ENCODE data around the gene TARM1. TPM values are rescaled to one million over a fixed set of nuclear protein-coding genes. Genes with fewer than 3 reads are reported as not detected.
A peak's percentile ranks its signal among the peaks of the same experiment; 100 is the strongest.
"Not testable (repeated sequence)": the region's sequence is repeated elsewhere in the genome, so short reads cannot be mapped to it uniquely, and the experiment has no call there.

The TARM1 gene
- total RNA-seq, 1 donor from 2014 or later = not detected

- Histone ChIP-seq H3K4me3 (no peak overlapping the region), H3K4me1 (peaks cover 0 to 7% of the 10 kb centered on the region in 2 donors), H3K27ac (no peak overlapping the region), H3K36me3 (peaks cover 43 to 49% of the 10 kb centered on the region in 2 donors), H3K9me3 (no peaks in the 10 kb centered on the region), H3K27me3 (no peaks in the 10 kb centered on the region)
- intact Hi-C loops (cut with DNase I) = loop anchor here (10.0 kb wide), 1 partner anchor 359 kb away; the partner anchor contains the start of gene LENG9
- no peak for TF ChIP-seq CTCF (IDR thresholded peaks at IDR 0.05)
- no peak for DNase-seq (ENCODE audit: low spot score in 2 of 2)
Measured at GRCh38 chr19:54105796-54106195, 24.6 kb upstream of the TARM1 start.

- peak in 1 of 2 donors; percentile 16 for DNase-seq (ENCODE audit: low spot score in 2 of 2)
- intact Hi-C loops (cut with DNase I) = loop anchor here (5.0 to 10.0 kb wide), 3 partner anchors 238 to 908 kb away; partner anchors contain the start of genes LENG9 and MYADM
- no peak for TF ChIP-seq CTCF (IDR thresholded peaks at IDR 0.05)
- Histone ChIP-seq H3K9me3 (no peaks in the 10 kb centered on the region), H3K27me3 (no peaks in the 10 kb centered on the region), H3K4me3 (no peak overlapping the region), H3K36me3 (peaks cover 36 to 45% of the 10 kb centered on the region in 2 donors), H3K4me1 (peaks cover 0 to 7% of the 10 kb centered on the region in 2 donors), H3K27ac (no peak overlapping the region)
Measured at GRCh38 chr19:54104998-54105715, 24.0 kb upstream of the TARM1 start.

GRCh38 chr19:54102421-54103169 lies 21.4 kb upstream of the TARM1 start, which contains the start of gene NDUFA3:
NDUFA3 (plus strand) TSS chr19:54102855; CDS start chr19:54102879, 24 bp downstream.
- intact Hi-C loops (cut with DNase I) = loop anchor here (1.0 to 10.0 kb wide), 7 partner anchors 13 to 905 kb away; partner anchors contain the start of genes CNOT3, LENG1, LENG9 and MYADM
- no peaks in the 10 kb centered on the region for H3K9me3 ChIP-seq
- peaks cover 0 to 7% of the 10 kb centered on the region in 2 donors for H3K4me1 ChIP-seq
- H3K36me3 ChIP-seq = peaks cover 12 to 20% of the 10 kb centered on the region in 2 donors
- H3K27me3 ChIP-seq = no peaks in the 10 kb centered on the region
- no peak for TF ChIP-seq CTCF (IDR thresholded peaks at IDR 0.05)
- peak; percentile 97 to 99 for DNase-seq (ENCODE audit: low spot score in 2 of 2)
- H3K4me3 ChIP-seq = peak within 1 kb of the TSS; percentile 72 to 83
- H3K27ac ChIP-seq = peak within 1 kb of the TSS in 1 of 2 donors; percentile 67

- intact Hi-C loops (cut with DNase I) = loop anchor here (5.0 to 10.0 kb wide), 3 partner anchors 233 to 903 kb away; partner anchors contain the start of genes LENG9 and MYADM
- no peak within 1 kb of the TSS for H3K4me3 ChIP-seq
- peaks cover 5 to 12% of the 10 kb centered on the region in 2 donors for H3K4me1 ChIP-seq
- H3K27ac ChIP-seq = no peak within 1 kb of the TSS
- no peaks in the 10 kb centered on the region for H3K9me3 ChIP-seq
- peaks cover 0 to under 1% of the 10 kb centered on the region in 2 donors for H3K36me3 ChIP-seq
- DNase-seq (ENCODE audit: low spot score in 2 of 2) = peak in 1 of 2 donors; percentile 65
- peaks cover 4% of the 10 kb centered on the region for H3K27me3 ChIP-seq
- no peak for TF ChIP-seq CTCF (IDR thresholded peaks at IDR 0.05)
Measured at GRCh38 chr19:54100561-54100960, 19.4 kb upstream of the TARM1 start, which contains the start of gene OSCAR. OSCAR (minus strand) TSS chr19:54100803; CDS start chr19:54100792, 11 bp downstream.

- Histone ChIP-seq H3K27me3 (peaks cover 10% of the 10 kb centered on the region), H3K4me1 (peaks cover 5 to 14% of the 10 kb centered on the region in 2 donors)
- DNase-seq (ENCODE audit: low spot score in 2 of 2) = peak in 1 of 2 donors; percentile 2
- not testable (repeated sequence) for H3K27ac ChIP-seq, H3K36me3 ChIP-seq, H3K9me3 ChIP-seq, H3K4me3 ChIP-seq
- intact Hi-C loops (cut with DNase I) = loop anchor here (5.0 to 10.0 kb wide), 3 partner anchors 233 to 903 kb away; partner anchors contain the start of genes LENG9 and MYADM
Measured at GRCh38 chr19:54099903-54100255, 18.7 kb upstream of the TARM1 start.

All from ascending aorta (tissue), 2 donors.